SK-N-DZ (cell line): Measurements from ENCODE around the gene TSC2.
A peak's percentile ranks its signal among the peaks of the same experiment; 100 is the strongest.
"Not testable (repeated sequence)": the region's sequence is repeated elsewhere in the genome, so short reads cannot be mapped to it uniquely, and the experiment has no call there.

Source experiments
- DNase-seq: peaks from one replicate; pipeline ENCODE4 v3.0.0-alpha.2; 2015; ENCODE audit warnings: low spot score
- small RNA-seq, 2 experiments: library from RNA; depleted of rRNA; stranded (forward); fragments of <200 nt; gene quantifications; one replicate each; pipeline ENCODE3, GENCODE V24; 2014

Gene TSC2

DNA sequence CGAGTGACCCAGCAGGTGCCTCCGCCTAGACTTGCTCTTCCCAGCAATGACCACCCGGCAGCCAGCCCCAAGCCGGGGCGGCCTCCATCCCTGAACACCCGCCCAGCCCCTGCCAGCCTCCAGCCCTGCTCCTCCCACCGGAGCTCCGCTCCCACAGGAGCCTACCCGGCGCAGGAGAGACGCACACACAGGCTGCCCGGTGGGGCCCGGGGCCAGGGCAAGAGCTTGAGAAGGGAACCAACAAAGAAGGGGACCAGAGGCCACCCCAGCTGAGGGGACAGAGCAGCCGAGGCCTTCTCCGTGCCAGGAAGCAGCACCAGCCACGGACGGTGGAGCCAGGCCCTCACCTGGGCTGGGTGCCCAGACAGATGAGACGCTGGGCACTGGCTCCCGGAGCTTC lies 74.1 kb downstream of the TSC2 start:
- no peak for DNase-seq

- no peak for DNase-seq
Observed at GRCh38 chr16:2122429-2122828, 74.6 kb downstream of the TSC2 start.

DNA sequence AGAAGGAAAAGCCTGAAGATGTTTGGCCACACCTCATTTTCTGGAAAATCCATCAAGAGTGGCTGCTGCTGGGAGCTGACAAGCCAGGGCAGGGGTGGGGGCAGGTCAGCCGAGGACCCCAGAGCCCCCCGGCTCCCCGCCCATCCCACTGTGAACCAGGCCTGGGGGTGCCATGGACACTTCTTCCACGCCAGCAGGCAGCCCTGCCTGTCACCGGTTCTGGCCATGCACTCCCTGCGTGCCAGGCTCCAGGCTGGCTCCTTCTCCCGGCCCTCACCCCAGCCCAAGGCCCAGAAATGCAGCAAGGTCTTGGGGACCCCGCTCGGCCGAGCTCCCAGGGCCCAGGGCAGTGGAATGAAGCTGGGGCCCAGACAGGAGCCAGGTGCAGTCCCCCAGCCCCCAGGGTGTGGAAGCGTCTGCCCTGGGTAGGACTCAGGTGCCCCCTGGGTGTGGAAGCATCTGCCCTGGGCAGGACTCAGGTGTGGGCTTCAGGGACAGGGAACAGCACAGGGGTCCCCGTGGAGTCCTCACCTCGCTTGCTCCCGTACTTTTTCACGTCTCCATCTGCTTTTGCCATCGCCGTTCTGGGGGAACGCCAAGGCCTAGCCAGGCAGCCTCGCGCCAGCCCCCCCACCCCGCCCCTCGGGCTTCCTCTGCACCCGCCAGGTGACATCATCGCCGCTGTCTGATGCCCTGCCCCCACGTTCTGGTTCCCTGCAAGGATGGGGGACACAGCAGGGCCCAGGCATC lies 75.3 kb downstream of the TSC2 start:
- DNase-seq = not testable (repeated sequence)

DNA sequence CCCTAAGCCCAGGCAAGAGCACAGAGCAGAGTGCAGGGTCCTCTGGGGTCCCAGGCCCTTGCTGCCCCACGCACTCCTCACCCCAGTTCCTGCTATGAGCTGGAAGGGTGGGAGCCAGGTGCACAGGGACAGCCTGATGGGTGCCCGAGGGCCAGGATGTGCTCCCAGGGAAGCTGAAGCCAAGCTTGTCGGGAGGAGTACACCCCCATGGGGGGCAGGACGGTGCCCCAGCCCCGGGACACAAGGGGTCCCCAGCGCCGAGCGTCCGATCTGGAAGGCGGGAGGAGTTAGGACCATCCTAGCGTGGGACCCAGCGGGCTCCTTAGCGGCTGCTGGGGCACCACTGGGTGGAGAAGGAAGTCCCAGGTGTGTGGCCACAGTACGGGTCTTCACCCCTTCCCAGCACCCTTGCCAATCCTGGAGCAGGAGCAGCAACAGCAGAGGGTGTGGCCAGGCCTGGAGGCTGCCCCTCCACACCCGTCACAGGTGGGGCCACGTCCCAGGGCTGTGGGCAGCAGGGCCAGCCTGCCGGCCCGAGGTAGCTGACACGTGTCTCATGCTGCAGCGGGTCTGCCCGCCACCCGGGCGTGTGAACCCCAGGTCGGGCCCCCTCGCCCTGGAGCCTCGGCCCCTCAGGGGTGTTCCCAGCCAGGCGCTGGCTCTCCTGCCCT lies 76.1 kb downstream of the TSC2 start:
- DNase-seq = not testable (repeated sequence)

DNA sequence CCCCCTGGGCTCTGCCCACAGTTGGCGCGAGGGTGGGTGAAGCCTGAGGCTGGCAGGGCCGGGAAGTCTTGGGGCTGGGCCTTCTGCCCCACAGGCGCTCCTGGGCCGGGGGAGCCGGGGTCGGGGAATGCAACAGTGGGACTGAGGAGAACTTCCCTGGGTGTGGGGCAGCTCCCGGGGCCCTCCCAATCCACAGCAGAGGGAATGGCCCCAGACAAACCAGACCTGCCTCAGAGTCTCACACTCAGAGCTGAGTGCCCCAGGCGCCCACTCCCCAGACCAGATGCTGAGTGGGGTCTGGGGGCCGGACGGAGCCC lies 76.5 kb downstream of the TSC2 start:
- not testable (repeated sequence) for DNase-seq

DNA sequence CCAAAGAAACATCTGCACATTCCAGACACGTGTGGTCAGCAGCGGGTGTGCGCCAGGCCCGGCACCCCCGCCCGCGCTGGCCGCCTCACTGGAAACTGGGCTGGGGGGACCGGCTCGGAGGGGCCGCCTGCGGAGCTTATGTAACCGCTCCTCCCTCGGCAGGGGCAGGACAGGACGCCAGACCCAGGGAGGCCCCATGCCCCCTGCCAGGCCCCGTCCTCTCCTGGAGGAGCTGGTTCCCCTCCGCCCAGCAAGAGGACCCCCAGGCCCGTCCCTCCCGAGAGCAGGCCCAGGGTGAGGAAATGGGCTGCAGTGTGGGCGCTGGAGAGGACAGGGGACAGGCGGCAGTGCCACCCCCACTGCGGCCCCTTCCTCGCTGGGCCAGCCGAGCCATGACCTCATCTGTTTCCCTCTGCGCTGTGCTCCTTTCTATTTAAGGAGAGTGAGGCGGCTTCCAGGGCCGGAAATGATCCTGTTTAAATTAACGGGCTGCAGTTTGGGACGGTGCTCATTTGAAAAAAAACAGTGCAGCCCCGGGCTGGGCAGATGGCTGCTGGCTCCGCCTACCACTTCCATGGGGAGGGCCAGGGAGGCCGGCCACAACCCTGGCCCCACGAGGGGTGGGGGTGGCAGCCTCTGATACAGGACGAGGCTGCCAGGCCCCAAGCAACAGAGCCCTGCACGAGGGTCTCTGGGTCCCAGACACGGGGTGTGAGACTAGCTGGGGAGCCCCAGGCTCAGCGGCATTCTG lies 77.1 kb downstream of the TSC2 start:
- DNase-seq = peak; percentile 77

- DNase-seq = not testable (repeated sequence)
Observed at GRCh38 chr16:2125609-2126008, 77.8 kb downstream of the TSC2 start.

- not testable (repeated sequence) for DNase-seq
Observed at GRCh38 chr16:2126161-2126743, 78.5 kb downstream of the TSC2 start.

- DNase-seq = not testable (repeated sequence)
Observed at GRCh38 chr16:2126928-2127556, 79.3 kb downstream of the TSC2 start.

- peak; percentile 56 for DNase-seq
Observed at GRCh38 chr16:2127630-2128280, 80.0 kb downstream of the TSC2 start.

- not testable (repeated sequence) for DNase-seq
Observed at GRCh38 chr16:2129251-2129650, 81.5 kb downstream of the TSC2 start.

DNA sequence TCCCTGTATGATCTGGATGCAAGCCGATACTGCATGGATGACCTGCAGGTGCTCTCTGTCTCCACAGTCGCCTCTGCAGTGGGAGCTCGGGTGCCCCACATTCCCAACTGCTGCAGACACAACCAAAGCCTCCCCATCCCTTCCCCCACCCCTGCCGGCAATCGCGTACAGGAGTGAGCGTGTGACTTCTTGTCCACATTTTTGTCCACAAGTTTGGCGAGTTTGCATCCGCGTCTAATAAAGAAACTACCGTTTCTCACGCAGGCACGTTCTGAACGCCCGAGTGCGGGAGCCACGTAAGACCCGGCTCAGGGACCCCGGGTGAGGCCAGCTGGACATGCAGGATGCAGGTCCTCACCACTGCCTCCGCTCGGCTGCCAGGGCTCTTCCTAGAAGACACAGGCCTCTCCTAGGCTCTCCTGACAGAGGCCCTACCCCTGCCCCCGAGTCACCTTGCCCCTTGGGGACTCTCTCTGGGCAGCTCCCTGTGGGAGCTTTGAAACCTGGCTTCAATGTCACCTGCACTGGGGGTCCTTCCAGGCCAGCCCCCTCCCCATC lies 82.2 kb downstream of the TSC2 start:
- not testable (repeated sequence) for DNase-seq

- DNase-seq = not testable (repeated sequence)
Observed at GRCh38 chr16:2133797-2134196, 86.0 kb downstream of the TSC2 start.

GRCh38 chr16:2135071-2135470 lies 87.3 kb downstream of the TSC2 start:
- not testable (repeated sequence) for DNase-seq

- DNase-seq = peak; percentile 92
Observed at GRCh38 chr16:2135770-2136490, 88.1 kb downstream of the TSC2 start, which contains the start of gene PKD1. TSS of gene PKD1 (minus strand) at chr16:2135898. CDS start at chr16:2135689, 209 bp downstream.

Small RNAs within 50 kb of the gene (small RNA-seq; reads per million reads assigned to genes)
- gene MIR1225 (0.08 to 0.22 reads per million in 2 experiments), gene MIR3180-5 (0 reads per million in 2 experiments), gene MIR4516 (0 reads per million in 2 experiments), gene RF00019 (0 reads per million in 2 experiments), gene RN7SL219P (0 to 0.04 reads per million in 2 experiments)
